IPS-NIHi7 (cell line): ENCODE results near the gene TFAM.
"Not testable (repeated sequence)": the region's sequence is repeated elsewhere in the genome, so short reads cannot be mapped to it uniquely, and the experiment has no call there.

Experiments used
- DNase-seq: peaks from one replicate; pipeline ENCODE4 v3.0.0; 2012; ENCODE audit warnings: mixed read lengths; ENCODE audit errors: extremely low spot score

The TFAM gene

GRCh38 chr10:58372607-58373441 is 12.4 kb upstream of the TFAM start:
- no peak for DNase-seq

GRCh38 chr10:58373442-58373827 is 11.8 kb upstream of the TFAM start:
- DNase-seq: no peak

DNA sequence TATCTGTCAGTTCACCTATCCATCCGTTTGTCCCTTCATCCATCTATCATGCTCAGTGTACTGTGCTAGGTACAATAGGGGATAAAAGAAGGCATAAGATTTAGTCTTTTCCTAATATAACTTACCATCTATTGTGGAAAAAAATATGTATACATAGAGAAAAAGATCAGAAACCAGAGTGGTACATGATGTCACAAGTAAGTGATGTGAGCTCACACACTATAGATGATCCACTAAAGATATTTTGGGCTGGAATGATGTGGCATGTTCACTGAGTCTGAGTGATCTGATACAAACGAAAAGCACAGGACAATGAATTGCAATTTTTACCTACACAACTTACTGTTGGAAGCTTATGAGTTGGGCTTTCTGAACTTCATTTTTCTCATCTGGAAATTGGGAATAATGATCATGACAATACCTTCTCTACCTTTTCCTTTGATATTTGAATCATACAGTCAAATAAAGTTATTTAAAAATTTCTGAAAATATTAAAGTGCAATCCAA is 2.7 kb upstream of the TFAM start:
- no peak for DNase-seq

GRCh38 chr10:58384095-58384494 is 1.1 kb upstream of the TFAM start:
- no peak for DNase-seq

GRCh38 chr10:58384544-58384998 is 639 bp upstream of the TFAM start:
- DNase-seq: no peak

DNA sequence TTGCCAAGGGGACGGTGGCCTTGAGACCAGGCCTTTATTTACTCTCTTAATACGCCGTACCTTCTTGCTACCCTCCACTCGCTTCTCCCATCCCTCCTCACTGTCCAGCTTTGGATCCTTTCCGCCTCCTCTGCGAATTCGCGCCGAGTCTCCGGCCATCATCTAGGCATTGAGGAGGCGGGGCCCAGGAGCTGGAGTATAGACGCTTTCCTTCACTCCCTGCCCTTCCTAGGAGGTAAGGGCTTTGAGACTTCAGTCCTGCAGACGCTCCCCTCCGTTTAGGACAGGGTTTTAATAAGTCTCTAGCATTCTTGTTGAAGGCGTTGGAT is 538 bp downstream of the TFAM start:
- DNase-seq: peak; percentile 60

- no peak for DNase-seq
Measured at GRCh38 chr10:58389024-58389423, 3.8 kb downstream of the TFAM start.

- DNase-seq: no peak
Measured at GRCh38 chr10:58393317-58393716, 8.1 kb downstream of the TFAM start.

DNA sequence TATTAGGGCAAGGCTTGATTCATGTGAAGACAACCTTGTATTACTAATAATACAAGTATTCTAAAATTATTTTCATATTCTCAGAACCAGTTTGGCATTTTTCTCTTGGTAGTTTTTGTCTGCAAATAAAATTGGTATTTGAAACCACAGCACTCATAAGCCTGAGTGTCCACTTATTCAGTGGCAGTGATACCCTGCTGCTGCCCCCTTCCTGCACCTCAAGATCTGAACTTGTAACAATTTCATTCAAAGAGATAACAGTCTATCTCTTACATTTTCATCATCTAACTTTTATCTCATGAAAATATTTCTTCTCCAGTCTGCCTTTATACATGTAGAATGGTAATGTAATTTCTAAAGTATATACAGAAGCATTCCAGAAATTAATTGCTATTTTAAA is 9.3 kb downstream of the TFAM start:
- no peak for DNase-seq

GRCh38 chr10:58396057-58396456 is 10.8 kb downstream of the TFAM start:
- DNase-seq: no peak

- DNase-seq: no peak
Measured at GRCh38 chr10:58397830-58398229, 12.6 kb downstream of the TFAM start.

DNA sequence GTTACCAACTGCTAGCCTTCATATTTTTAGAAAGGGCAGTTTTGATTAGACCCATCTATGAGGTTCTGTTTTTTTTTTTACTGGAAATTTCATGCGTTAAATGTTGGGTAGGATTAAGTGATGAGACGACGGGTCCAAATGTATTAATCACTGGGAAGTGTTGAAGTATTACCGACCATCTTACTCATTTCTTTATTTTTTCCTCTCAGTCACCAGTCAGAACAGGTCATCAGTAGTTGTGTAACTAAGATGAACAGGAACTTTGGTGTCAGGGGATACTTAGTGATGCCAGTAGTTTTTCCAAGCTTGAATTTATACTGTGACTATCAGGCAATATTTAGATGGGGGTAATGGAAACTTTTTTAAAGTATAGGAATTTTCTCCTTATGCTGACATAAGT is 14.2 kb downstream of the TFAM start:
- DNase-seq: no peak

- DNase-seq: no peak
Measured at GRCh38 chr10:58400609-58401008, 15.4 kb downstream of the TFAM start.

GRCh38 chr10:58404001-58404400 is 18.8 kb downstream of the TFAM start:
- no peak for DNase-seq

DNA sequence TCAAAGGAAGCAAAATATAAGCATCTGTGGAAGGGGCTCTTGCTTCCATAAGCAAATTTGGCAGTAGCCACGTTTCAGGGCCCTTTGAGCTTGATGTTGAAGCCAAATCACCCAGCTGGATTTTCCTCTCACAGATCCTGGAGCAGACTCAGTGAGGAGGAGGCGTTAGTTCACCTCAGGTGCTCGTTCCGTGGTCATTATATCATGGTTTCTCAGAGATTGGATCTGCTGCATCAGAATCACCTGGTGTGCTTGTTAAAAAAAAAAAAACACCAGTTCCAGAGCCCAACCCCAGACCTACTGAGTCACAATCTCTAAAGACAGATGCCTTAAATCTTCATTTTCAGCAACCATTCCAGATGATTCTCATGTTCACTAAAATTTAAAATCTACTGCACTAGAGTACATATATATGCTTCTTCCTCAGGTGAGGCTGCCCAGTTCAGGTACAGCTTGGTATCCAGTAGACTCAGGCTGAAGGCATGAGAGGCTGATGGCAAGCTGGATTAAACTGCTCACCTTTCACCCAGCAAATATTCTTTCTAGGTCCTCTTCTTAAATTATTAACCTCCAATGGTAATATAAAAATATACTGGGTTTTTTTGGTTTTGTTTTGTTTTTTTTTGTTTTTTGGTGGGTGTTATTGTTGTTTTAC is 24.9 kb downstream of the TFAM start:
- DNase-seq: no peak

DNA sequence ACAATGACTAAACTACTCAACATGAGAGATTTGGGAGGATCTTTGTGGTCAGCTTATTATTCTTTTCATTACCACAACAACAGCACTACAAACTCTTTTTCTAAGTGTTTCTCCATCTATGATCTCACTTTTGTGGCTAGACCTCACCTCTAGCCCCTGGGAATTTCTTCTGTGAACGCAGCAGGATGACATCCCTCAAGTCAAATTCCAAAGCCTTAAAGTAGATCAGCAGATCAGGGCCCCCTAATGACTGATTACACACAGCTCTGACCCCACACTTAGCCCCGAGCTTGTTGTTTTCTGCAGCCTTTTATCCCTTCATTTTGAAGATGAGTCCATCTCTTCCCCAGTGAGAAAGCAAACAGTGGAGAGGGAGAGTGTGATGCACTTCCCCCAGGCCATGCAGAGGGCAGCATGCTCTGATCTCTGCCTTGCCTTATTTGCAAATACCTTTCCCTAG is 27.3 kb downstream of the TFAM start:
- DNase-seq: peak; percentile 63

GRCh38 chr10:58414270-58415041 is 29.2 kb downstream of the TFAM start:
- DNase-seq: peak; percentile 39

DNA sequence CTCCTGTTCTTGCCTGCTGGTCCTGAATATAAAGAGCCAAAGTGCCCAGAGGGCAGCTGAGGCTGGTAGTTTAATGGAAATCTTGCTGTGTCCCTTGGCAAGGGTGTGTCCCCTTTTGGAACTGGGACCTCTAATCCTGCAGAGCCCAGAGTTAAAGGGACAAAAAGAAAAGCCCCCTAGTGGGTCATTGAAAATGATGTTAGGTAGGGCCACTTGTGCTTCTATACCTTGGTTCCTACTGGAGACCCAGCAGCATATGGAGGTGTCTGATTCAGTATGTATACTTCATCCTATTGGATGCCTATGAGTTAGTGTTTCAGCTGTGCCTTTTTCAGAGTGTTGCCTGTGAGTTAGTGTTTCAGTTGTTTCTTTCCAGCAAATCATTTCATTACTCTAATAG is 30.5 kb downstream of the TFAM start:
- no peak for DNase-seq

- not testable (repeated sequence) for DNase-seq
Measured at GRCh38 chr10:58417902-58418301, 32.7 kb downstream of the TFAM start.

DNA sequence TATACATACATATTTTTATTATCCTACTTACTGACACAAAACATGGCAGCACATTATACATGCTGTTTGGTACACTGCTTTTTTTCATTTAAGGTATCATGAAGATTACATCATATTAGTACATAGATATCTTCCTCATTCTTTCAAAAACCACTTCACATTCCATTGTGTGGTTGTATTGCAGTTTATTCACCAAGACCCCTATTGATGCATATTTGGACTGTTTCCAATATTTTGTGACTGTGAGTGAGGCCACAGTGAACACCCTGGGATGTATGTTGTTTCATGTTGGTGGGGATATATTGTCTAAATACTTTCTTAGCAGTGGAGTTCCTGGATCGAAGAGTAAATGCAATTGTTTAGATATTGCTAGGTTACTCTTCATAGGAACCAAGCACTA is 39.0 kb downstream of the TFAM start:
- no peak for DNase-seq

DNA sequence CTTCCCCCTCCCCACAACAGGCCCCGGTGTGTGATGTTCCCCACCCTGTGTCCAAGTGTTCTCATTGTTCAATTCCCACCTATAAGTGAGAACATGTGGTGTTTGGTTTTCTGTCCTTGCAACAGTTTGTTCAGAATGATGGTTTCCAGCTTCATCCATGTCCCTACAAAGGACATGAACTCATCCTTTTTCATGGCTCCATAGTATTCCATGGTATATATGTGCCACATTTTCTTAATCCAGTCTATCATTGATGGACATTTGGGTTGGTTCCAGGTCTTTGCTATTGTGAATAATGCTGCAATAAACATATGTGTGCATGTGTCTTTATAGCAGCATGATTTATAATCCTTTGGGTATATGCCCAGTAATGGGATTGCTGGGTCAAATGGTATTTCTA is 43.2 kb downstream of the TFAM start:
- DNase-seq: not testable (repeated sequence)

- no peak for DNase-seq
Measured at GRCh38 chr10:58431903-58432302, 46.7 kb downstream of the TFAM start.
